ENCODE data around the gene RRAGB.
"Not testable (repeated sequence)": the region's sequence is repeated elsewhere in the genome, so short reads cannot be mapped to it uniquely, and the experiment has no call there.

RRAGB gene

DNA sequence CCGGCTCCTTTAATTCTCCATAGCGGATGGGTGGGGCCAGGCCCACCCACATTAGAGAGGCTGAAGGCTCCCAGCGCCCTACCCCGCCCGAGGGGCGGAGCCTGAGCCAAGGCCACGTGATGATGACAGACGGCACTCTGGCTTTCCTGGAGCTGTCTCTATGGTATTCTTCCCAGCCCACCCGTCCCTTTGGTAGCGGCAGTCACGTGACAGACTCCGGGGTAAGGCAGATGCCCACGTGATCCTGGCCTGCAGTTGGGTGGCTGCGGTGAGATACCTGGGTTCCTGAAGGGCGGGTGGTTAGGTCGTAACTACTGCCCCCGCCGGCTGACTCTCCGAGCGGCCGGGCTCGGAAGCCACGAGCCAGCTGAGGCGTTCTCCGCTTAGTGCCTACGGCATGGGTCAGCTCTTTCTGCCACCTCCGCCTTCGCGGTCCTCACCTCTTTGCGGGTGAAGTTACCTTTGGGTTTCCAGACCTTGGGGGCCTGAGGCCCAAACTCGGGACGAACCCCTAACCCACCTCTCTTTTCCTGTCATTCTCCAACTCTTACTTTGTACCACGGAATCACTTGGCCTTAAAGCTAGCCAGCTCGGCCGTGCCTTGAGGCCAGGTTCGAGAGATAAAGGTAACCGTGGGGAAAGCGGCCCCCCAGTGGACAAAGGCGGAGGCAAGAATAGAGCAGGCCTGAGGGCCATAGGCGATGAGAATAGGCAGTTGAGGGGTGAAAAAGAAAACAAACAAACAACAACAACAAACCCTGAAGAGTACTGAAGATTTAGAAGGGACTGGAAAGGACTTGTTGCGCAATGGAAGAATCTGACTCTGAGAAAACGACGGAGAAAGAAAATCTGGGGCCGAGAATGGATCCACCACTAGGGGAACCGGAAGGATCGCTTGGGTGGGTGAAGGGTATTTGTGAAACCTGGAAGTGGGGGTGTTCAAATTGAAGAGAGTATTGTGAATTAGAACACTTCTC lies at the start of gene RRAGB:
Gene RRAGB (plus strand): TSS at position 229 of the 977 bp plus-strand sequence. CDS start 579 bp downstream, at position 808.
- peak; percentile 92 for DNase-seq

- DNase-seq: no peak
These were observed 49.5 kb upstream of the RRAGB start for GRCh38 chrX:55668084-55668483.

GRCh38 chrX:55688579-55688978 lies 29.0 kb upstream of the RRAGB start:
- DNase-seq: not testable (repeated sequence)

- DNase-seq: no peak
These were observed 22.1 kb upstream of the RRAGB start for GRCh38 chrX:55695227-55696018.

GRCh38 chrX:55697381-55697780 lies 20.2 kb upstream of the RRAGB start:
- DNase-seq: no peak

- DNase-seq: no peak
These were observed 14.9 kb upstream of the RRAGB start for GRCh38 chrX:55702671-55703070.

DNA sequence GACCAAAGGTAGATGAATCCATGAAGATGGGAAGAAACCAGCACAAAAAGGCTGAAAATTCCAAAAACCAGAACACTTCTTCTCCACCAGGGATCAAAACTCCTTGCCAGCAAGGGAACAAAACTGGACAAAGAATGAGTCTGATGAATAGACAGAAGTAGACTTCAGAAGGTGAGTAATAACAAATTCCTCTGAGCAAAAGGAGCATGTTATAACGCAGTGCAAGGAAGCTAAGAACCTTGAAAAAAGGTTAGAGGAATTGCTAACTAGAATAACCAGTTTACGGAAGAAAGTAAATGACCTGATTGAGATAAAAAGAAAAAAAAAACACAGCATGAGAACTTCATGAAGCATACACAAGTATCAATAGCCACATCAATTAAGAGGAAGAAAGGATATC lies 14.1 kb upstream of the RRAGB start:
- not testable (repeated sequence) for DNase-seq

- not testable (repeated sequence) for DNase-seq
These were observed 12.5 kb upstream of the RRAGB start for GRCh38 chrX:55705066-55705465.

DNA sequence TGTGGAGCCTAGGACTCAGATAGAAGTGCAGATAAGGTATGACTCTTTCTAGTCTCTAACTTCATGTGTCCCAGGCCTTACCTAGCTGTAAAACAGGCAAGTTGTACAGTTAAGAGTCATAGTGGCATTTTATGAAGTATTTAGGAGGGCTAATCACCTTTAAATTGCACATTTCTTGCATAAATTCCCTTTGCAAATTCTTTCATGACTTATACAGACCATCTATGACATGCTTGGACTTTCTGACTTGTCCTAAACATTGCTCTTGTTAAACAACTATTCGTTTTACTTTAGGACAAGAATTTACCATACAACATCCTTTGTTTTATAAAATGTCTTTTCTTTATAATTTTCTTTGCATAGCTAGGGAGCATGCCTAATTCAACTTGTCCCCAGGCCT lies 7.8 kb upstream of the RRAGB start:
- no peak for DNase-seq

DNA sequence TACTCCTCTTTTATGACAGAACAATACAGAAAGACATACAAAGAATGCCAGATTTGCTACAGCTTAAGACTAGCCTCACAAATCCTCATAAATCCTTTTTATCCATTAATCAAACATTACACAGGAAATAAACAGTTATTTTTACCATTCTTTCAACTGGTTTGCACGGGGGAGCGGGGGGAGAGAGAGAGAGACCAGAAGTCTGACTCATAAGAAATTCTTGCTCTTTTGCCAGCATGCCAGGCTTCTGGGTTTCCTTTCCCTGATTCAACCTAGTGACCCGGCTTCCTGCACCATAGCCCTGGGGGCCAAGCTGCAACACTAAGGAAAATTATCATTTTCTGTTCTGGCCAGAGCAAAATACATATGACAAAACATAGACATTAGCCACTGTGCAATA lies 6.8 kb upstream of the RRAGB start:
- DNase-seq: no peak

DNA sequence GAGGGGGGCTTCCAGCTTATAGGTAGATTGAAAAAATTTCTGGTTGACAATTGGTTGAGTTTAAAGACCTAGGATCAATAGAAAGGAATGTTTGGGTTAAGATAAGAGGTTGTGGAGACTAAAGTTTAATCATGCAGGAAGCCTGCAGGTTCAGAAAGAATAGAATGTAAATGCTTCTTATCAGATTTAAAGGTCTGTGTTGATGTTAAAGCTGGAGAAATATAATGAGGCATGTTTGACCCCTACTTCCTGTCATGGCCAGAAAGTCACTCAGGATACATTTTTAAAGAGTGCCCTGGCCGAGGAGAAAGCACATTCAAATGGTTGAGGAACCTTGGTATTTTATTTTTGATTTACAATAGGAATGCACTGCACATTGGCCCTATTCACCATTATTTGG lies 3.9 kb upstream of the RRAGB start:
- no peak for DNase-seq

DNA sequence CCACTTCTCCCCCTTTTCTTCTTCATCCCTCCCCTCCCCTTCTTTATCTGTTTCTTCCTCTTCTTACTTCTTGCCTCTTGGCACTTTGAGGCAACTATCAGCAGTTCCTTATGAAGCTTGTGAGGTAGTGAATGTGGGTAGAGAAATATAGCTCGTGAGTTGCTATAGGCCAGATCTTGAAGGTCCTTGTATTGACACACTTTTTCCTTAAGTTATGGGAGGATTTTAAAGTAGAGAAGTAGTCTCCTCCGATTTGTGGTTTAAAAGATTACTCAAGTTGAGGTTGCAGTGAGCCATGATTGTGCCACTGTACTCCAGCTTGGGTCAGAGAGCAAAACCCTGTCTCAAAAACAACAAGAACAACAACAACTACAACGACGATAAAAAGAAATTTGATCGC lies 3.4 kb upstream of the RRAGB start:
- no peak for DNase-seq

- no peak for DNase-seq
These were observed 1.7 kb upstream of the RRAGB start for GRCh38 chrX:55715847-55716246.

DNA sequence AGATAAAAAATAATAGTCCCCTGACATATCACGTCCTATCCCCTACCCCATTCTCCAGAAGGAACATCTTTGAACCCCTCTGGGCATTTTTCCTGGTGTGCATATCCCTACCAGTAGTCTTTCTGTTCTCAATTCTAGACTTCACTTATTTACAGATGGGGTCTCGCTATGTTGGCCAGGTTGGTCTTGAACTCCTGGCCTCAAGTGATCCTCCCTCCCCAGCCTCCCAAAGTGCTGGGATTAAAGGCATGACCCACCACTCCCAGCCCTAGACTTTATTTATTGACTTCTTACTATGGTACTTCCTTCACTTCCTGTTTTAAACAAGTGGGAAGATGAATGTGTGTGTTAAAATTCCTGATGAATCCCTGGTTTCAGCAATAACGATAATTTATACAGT lies 612 bp upstream of the RRAGB start:
- DNase-seq: no peak

DNA sequence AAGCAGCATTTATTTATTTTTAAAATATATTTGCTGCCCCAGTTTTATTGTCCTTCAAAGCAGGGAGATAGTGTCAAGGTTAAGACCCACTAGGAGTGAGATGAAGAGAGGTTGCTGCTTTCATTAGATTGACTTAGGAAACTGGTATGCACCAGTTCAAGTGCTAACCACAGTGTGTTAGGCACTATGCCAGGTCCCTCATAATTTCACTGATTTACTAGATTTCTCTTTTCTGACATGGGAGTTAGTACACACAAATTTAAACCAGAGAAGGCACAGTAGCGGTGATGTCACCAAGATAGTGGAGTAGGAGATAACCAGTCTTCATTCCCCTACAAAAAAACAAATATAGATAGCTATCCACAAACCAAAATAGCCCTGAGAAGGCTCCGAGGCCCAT lies 14.3 kb downstream of the RRAGB start:
- DNase-seq: no peak

DNA sequence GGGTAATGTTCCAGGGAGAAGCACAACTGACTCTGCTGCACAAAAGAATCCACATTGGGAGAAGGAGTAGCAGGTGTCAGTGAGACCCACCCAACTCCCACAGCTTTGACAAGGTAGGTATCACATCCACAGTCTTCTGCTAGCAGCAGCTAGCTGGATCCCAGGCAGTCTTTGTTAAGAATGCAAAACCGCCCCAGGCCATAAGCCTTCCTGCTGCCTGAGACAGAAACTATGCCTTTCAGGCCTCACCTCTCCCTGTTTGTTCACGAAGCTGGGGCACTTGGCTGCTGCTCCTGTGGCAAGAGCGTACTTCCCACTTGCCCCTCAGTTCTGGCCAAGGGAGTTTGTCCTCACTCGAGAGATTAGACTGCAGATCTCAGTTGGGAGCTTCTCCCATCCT lies 21.4 kb downstream of the RRAGB start:
- DNase-seq: no peak

GRCh38 chrX:55742649-55743048 lies 25.1 kb downstream of the RRAGB start:
- no peak for DNase-seq

- DNase-seq: not testable (repeated sequence)
These were observed 30.9 kb downstream of the RRAGB start for GRCh38 chrX:55748463-55748862.

DNA sequence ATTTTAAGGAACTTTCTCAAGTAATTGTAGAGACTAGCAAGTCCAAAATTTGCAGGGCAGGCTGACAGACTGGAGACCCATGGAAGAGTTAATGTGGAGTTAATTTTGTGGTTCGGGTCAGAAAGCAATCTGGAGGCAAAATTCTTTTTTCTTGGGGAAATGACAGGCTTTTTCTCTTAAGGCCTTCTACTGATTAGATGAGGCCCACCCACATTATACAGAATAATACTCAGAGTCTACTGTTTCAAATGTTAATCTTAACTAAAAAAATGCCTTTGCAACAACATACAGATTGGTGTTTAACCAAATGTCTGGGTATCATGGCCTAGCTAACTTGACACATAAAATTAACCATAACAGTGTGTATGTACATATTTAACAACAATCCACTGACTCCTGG lies 32.7 kb downstream of the RRAGB start:
- no peak for DNase-seq

DNA sequence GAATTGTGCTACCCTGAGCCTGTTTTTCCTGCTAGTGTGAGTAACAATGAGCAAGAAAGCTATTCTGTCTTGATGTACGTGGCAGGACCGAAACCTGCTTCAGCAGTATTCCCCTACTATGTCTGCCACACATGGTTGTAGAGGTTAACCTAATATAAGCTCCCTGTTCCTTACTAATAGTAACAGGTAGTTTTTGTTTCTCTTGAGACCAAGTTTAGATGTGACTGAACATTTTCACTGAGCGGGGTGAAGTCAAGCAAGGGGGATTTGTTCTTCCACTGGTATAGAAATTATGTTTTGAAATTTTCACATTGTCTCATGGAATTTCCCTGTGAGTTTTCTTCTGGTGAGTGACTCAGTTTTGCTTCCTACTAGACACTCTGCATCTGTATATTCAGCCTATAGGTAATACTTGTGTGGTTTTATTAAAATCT lies 37.3 kb downstream of the RRAGB start:
- DNase-seq: peak; percentile 1

- no peak for DNase-seq
These were observed 40.5 kb downstream of the RRAGB start for GRCh38 chrX:55758033-55758432.

DNA sequence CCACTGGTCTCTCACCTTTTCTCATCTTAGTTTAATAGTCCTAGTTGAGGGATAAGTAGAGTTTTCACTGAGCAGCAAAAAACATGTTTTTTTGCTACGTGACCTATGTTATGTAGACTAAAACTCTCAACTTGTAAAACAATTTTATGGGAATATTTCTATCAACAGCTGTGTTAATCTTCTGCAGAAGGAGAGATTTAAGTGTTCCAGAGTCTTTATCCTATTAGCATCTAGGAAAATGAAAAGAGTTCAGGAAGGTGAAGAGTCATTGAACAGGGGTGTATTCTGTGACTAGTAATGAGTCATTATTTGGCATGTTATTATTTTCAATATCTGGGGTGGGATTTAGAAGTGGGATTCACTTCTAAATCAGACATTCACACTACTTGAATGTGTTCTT lies 41.9 kb downstream of the RRAGB start:
- DNase-seq: no peak

- no peak for DNase-seq
These were observed 49.6 kb downstream of the RRAGB start for GRCh38 chrX:55767100-55767499.

DNA sequence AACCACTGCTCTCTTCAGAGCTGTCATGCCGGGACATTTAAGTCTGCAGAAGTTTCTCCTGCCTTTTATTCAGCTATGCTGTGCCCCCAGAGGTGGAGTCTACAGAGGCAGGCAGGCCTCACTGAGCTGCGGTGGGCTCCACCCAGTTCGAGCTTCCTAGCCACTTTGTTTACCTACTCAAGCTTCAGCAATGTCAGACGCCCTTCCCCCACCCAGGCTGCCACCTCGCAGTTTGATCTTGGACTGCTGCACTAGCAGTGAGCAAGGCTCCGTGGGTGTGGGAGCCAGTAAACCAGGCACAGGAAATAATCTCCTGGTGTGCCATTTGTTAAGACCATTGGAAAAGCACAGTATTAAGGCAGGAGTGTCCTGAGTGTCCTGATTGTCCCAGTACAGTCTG lies 56.9 kb downstream of the RRAGB start:
- not testable (repeated sequence) for DNase-seq

Measured in activated naive CD4-positive, alpha-beta T cell treated with Interleukin-2 at 50 U/mL for 16 hours (primary cell).